NCI-H1417 treated with DMSO at 0.1 percent for 48 hours (cell line): ENCODE data around the gene OSBPL3.
A peak's percentile ranks its signal among the peaks of the same experiment; 100 is the strongest.
"Not testable (repeated sequence)": the region's sequence is repeated elsewhere in the genome, so short reads cannot be mapped to it uniquely, and the experiment has no call there.

ENCODE experiments used
- DNase-seq: peaks from one replicate; lab custom pipeline; 2025; lab: John Stamatoyannopoulos, UW

Gene OSBPL3

GRCh38 chr7:24979863-24980533 is at the start of gene OSBPL3:
Gene OSBPL3 (minus strand): TSS chr7:24980178. CDS start chr7:24892472, 87,706 bp downstream.
- DNase-seq = peak; percentile 78

GRCh38 chr7:25029075-25029474 is 49.1 kb upstream of the OSBPL3 start:
- DNase-seq = no peak

- DNase-seq = peak; percentile 87
Measured at GRCh38 chr7:25028370-25029021, 48.5 kb upstream of the OSBPL3 start.

- DNase-seq = no peak
Measured at GRCh38 chr7:25026156-25026555, 46.2 kb upstream of the OSBPL3 start.

- no peak for DNase-seq
Measured at GRCh38 chr7:25025218-25025671, 45.3 kb upstream of the OSBPL3 start.

GRCh38 chr7:25024066-25024465 is 44.1 kb upstream of the OSBPL3 start:
- DNase-seq = no peak

GRCh38 chr7:25017671-25018070 is 37.7 kb upstream of the OSBPL3 start:
- not testable (repeated sequence) for DNase-seq

- DNase-seq = no peak
Measured at GRCh38 chr7:25014756-25015155, 34.8 kb upstream of the OSBPL3 start.

GRCh38 chr7:25012710-25013109 is 32.7 kb upstream of the OSBPL3 start:
- DNase-seq = not testable (repeated sequence)

- DNase-seq = no peak
Measured at GRCh38 chr7:25012254-25012653, 32.3 kb upstream of the OSBPL3 start.

- DNase-seq = no peak
Measured at GRCh38 chr7:25009257-25009656, 29.3 kb upstream of the OSBPL3 start.

- no peak for DNase-seq
Measured at GRCh38 chr7:25007668-25008067, 27.7 kb upstream of the OSBPL3 start.

GRCh38 chr7:25006276-25006675 is 26.3 kb upstream of the OSBPL3 start:
- DNase-seq = no peak

GRCh38 chr7:25005658-25006057 is 25.7 kb upstream of the OSBPL3 start:
- DNase-seq = no peak

- no peak for DNase-seq
Measured at GRCh38 chr7:25002786-25003185, 22.8 kb upstream of the OSBPL3 start.

- DNase-seq = no peak
Measured at GRCh38 chr7:24995466-24995865, 15.5 kb upstream of the OSBPL3 start.

- DNase-seq = no peak
Measured at GRCh38 chr7:24992314-24992713, 12.3 kb upstream of the OSBPL3 start.

GRCh38 chr7:24991353-24991752 is 11.4 kb upstream of the OSBPL3 start:
- DNase-seq = no peak

- no peak for DNase-seq
Measured at GRCh38 chr7:24987331-24987842, 7.4 kb upstream of the OSBPL3 start.

- no peak for DNase-seq
Measured at GRCh38 chr7:24982917-24983316, 2.9 kb upstream of the OSBPL3 start.

- no peak for DNase-seq
Measured at GRCh38 chr7:24981171-24981951, 1.4 kb upstream of the OSBPL3 start.

- DNase-seq = no peak
Measured at GRCh38 chr7:24980534-24981170, 674 bp upstream of the OSBPL3 start.
